DND-41 (cell line): ENCODE data around the gene RAD51B.
"Not testable (repeated sequence)": the region's sequence is repeated elsewhere in the genome, so short reads cannot be mapped to it uniquely, and the experiment has no call there.

Experiments used
- ATAC-seq: fragments of 200-7000 bp; cut with Tn5 transposase; 3 replicates; pipeline ENCODE4 v1.9.1; 2021; ENCODE audit warnings: low read depth; ENCODE audit not compliant: insufficient read depth
- DNase-seq: peaks from one replicate; pipeline ENCODE4 v3.0.0-alpha.2; 2020
- H2AFZ ChIP-seq: 2 replicates; pipeline ENCODE4 v1.6.0; 2012; ENCODE audit warnings: low read depth, low read length
- H3K27ac ChIP-seq: 2 replicates; pipeline ENCODE4 v1.5.1; 2012; ENCODE audit warnings: low read length, inconsistent platforms
- H3K27me3 ChIP-seq: fragments of 200-600 bp; sonication (generic); 2 replicates; pipeline ENCODE4 v1.6.0; 2012; ENCODE audit warnings: low read length, mild to moderate bottlenecking, inconsistent platforms; ENCODE audit not compliant: insufficient read depth, poor library complexity
- H3K36me3 ChIP-seq: 2 replicates; pipeline ENCODE4 v1.5.1; 2012; ENCODE audit warnings: low read length, inconsistent platforms; ENCODE audit not compliant: insufficient read depth
- H3K4me1 ChIP-seq: 2 replicates; pipeline ENCODE4 v1.5.1; 2012; ENCODE audit warnings: mild to moderate bottlenecking, low read length; ENCODE audit not compliant: insufficient read depth
- H3K4me2 ChIP-seq: 2 replicates; pipeline ENCODE4 v1.6.0; 2012; ENCODE audit warnings: mild to moderate bottlenecking, moderate library complexity, low read length, inconsistent platforms; ENCODE audit not compliant: insufficient read depth
- H3K4me3 ChIP-seq, 2 experiments: fragments of 200-600 bp in 1 of 2; shearing (Covaris generic) in 1 of 2; 2 replicates each; pipeline ENCODE4 v1.5.1; 2012 to 2016; ENCODE audit warnings: inconsistent platforms in 2 of 2, low read length in 2 of 2, mild to moderate bottlenecking in 2 of 2, low read depth in 1 of 2, moderate library complexity in 1 of 2
- H3K79me2 ChIP-seq: 2 replicates; pipeline ENCODE4 v1.6.0; 2012; ENCODE audit warnings: low read length, inconsistent platforms; ENCODE audit not compliant: insufficient read depth
- H3K9ac ChIP-seq: 2 replicates; pipeline ENCODE4 v1.6.0; 2012; ENCODE audit warnings: low read depth, mild to moderate bottlenecking, inconsistent platforms, low read length, moderate library complexity
- H3K9me3 ChIP-seq: 2 replicates; pipeline ENCODE4 v1.5.1; 2012; ENCODE audit warnings: low read length, moderate library complexity, mild to moderate bottlenecking, inconsistent platforms; ENCODE audit not compliant: insufficient read depth, severe bottlenecking
- H4K20me1 ChIP-seq: 2 replicates; pipeline ENCODE4 v1.6.0; 2012; ENCODE audit warnings: low read length; ENCODE audit not compliant: insufficient read depth
- CTCF ChIP-seq: IDR thresholded peaks from 2 replicates; pipeline ENCODE4 v1.5.1; 2012; ENCODE audit warnings: borderline replicate concordance, low read length, moderate library complexity, mild to moderate bottlenecking; ENCODE audit not compliant: poor library complexity, severe bottlenecking; ENCODE audit errors: extremely low read depth
- EZH2 ChIP-seq: IDR thresholded peaks from 3 replicates; pipeline ENCODE4 v1.6.1; 2012; ENCODE audit warnings: borderline replicate concordance, low read depth, mild to moderate bottlenecking, moderate library complexity, low read length, inconsistent platforms; ENCODE audit not compliant: severe bottlenecking

RAD51B gene

GRCh38 chr14:67965696-67966095 lies 146.1 kb downstream of the RAD51B start:
- Histone ChIP-seq H3K4me3 (no peak overlapping the region), H2AFZ (no peak overlapping the region), H3K9me3 (peaks cover 3% of the 10 kb centered on the region), H3K36me3 (peaks cover 8% of the 10 kb centered on the region), H4K20me1 (no peaks in the 10 kb centered on the region), H3K9ac (no peak overlapping the region), H3K27ac (no peak overlapping the region), H3K79me2 (no peaks in the 10 kb centered on the region), H3K27me3 (no peaks in the 10 kb centered on the region), H3K4me2 (no peak overlapping the region), H3K4me1 (no peaks in the 10 kb centered on the region)
- no peak for DNase-seq
- no peak for ATAC-seq
- TF ChIP-seq EZH2 (no peak), CTCF (no peak)

DNA sequence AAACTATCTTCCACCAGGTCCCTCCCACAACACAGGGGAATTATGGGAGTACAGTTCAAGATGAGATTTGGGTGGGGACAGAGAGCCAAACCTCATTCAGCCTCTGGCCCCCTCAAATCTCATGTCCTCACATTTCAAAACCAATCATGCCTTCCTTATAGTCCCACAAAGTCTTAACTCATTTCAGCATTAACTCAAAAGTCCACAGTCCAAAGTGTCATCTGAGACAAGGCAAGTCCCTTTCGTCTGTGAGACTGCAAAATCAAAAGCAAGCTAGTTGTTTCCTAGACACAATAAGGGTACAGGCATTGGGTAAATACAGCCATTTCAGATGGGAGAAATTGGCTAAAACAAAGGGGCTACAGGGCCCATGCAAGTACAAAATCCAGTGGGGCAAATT lies 147.6 kb downstream of the RAD51B start:
- ATAC-seq = no peak
- no peak for TF ChIP-seq EZH2
- no peak for TF ChIP-seq CTCF
- no peak overlapping the region for H3K4me3 ChIP-seq

DNA sequence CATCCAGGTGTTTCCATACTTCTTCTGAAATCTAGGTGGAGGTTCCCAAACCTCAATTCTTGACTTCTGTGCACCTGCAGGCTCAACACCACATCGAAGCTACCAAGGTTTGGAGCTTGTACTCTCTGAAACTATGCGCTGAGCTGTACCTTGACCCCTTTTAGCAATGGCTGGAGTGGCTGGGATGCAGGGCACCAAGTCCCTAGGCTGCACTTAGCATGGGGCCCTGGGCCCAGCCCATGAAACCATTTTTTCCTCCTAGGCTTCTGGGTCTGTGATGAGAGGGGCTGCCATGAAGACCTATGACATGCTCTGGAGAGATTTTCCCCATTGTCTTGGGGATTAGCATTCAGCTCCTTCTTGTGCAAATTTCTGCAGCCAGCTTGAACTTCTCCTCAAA lies 148.4 kb downstream of the RAD51B start:
- not testable (repeated sequence) for H3K4me2 ChIP-seq, H3K9ac ChIP-seq, H3K9me3 ChIP-seq, H3K4me3 ChIP-seq, H3K27me3 ChIP-seq, H3K79me2 ChIP-seq, ATAC-seq, H4K20me1 ChIP-seq, H3K4me1 ChIP-seq, H2AFZ ChIP-seq, H3K36me3 ChIP-seq, H3K27ac ChIP-seq, DNase-seq

More for the DNA sequence above, 147.6 kb downstream of the RAD51B start:
- DNase-seq = no peak
- H3K9ac ChIP-seq = no peak overlapping the region
- H3K4me2 ChIP-seq = no peak overlapping the region
- H3K36me3 ChIP-seq = peaks cover 8% of the 10 kb centered on the region
- H3K4me1 ChIP-seq = no peaks in the 10 kb centered on the region
- H4K20me1 ChIP-seq = no peaks in the 10 kb centered on the region
- H3K9me3 ChIP-seq = peaks cover 3% of the 10 kb centered on the region
- no peaks in the 10 kb centered on the region for H3K79me2 ChIP-seq
- no peak overlapping the region for H2AFZ ChIP-seq
- H3K27me3 ChIP-seq = no peaks in the 10 kb centered on the region
- H3K27ac ChIP-seq = no peak overlapping the region

GRCh38 chr14:67970923-67971322 lies 151.3 kb downstream of the RAD51B start:
- H3K27ac ChIP-seq = no peak overlapping the region
- H3K4me3 ChIP-seq = no peak overlapping the region
- H3K4me1 ChIP-seq = no peaks in the 10 kb centered on the region
- H2AFZ ChIP-seq = no peak overlapping the region
- no peak overlapping the region for H3K4me2 ChIP-seq
- no peak for TF ChIP-seq CTCF
- no peak for TF ChIP-seq EZH2
- H3K36me3 ChIP-seq = peaks cover 8% of the 10 kb centered on the region
- no peaks in the 10 kb centered on the region for H4K20me1 ChIP-seq
- H3K9ac ChIP-seq = no peak overlapping the region
- ATAC-seq = no peak
- H3K79me2 ChIP-seq = no peaks in the 10 kb centered on the region
- DNase-seq = no peak
- H3K27me3 ChIP-seq = no peaks in the 10 kb centered on the region
- H3K9me3 ChIP-seq = peaks cover 3% of the 10 kb centered on the region
